ENCODE results near the gene JUNB. TPM values are rescaled to one million over a fixed set of nuclear protein-coding genes. Genes with fewer than 3 reads are reported as not detected.

The JUNB gene
- total and polyA plus RNA-seq, 2 experiments from 2014 or later, result 37.2 to 103 TPM

DNA sequence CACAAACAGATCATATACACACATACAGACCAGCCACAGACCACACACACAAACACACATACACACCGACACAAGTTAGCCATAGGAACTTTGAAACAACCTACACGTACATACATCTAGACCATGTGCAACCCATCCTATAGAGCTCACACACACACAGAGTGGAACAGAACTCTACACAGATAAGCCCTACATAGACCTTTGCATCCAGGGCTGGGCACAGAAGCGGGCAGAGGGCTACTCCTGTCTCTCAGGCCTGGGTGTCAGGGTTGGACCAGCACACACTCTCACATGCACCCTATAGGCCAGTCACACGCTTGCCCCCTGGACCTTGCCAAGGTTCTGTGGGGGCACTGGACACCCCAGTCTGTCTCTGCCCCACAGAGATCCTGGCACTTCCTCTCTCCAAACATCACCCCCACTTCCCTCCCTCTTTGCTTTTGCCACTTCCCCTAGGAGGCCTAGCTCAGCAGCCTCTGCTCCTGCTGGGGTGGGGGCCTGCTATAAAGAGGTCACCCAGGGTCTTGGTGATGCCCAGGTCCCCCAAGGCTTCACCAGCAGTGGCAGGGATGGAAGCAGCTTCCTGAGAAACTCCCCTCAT is 5.8 kb upstream of the JUNB start:
- no peaks in the 10 kb centered on the region for H3K9me3 ChIP-seq (ENCODE audit: low read depth)
- no peak for DNase-seq (ENCODE audit: low read depth in 1 of 2, low spot score in 1 of 2)
- no peaks in the 10 kb centered on the region for H3K27me3 ChIP-seq
- H3K36me3 ChIP-seq, result no peaks in the 10 kb centered on the region
- H3K27ac ChIP-seq, result peak overlapping the region; percentile 68
- TF ChIP-seq CTCF (IDR thresholded peaks at IDR 0.05; ENCODE audit: low read depth, low read length), result no peak
- H3K4me3 ChIP-seq, result no peak overlapping the region
- H3K4me1 ChIP-seq (ENCODE audit: low read depth), result peaks cover 38% of the 10 kb centered on the region

- Histone ChIP-seq H3K4me1 (ENCODE audit: low read depth) (peaks cover 38% of the 10 kb centered on the region), H3K36me3 (no peaks in the 10 kb centered on the region), H3K9me3 (ENCODE audit: low read depth) (no peaks in the 10 kb centered on the region), H3K27me3 (no peaks in the 10 kb centered on the region), H3K4me3 (no peak overlapping the region), H3K27ac (peak overlapping the region; percentile 68)
- TF ChIP-seq CTCF (IDR thresholded peaks at IDR 0.05; ENCODE audit: low read depth, low read length), result no peak
- DNase-seq (ENCODE audit: low read depth in 1 of 2, low spot score in 1 of 2), result no peak
These were observed 5.0 kb upstream of the JUNB start for GRCh38 chr19:12786141-12786870.

- Histone ChIP-seq H3K27me3 (no peaks in the 10 kb centered on the region), H3K36me3 (no peaks in the 10 kb centered on the region), H3K9me3 (ENCODE audit: low read depth) (no peaks in the 10 kb centered on the region), H3K4me3 (no peak overlapping the region), H3K27ac (no peak overlapping the region), H3K4me1 (ENCODE audit: low read depth) (peaks cover 38% of the 10 kb centered on the region)
- DNase-seq (ENCODE audit: low read depth in 1 of 2, low spot score in 1 of 2), result no peak
- no peak for TF ChIP-seq CTCF (IDR thresholded peaks at IDR 0.05; ENCODE audit: low read depth, low read length)
These were observed 4.3 kb upstream of the JUNB start for GRCh38 chr19:12786952-12787351.

DNA sequence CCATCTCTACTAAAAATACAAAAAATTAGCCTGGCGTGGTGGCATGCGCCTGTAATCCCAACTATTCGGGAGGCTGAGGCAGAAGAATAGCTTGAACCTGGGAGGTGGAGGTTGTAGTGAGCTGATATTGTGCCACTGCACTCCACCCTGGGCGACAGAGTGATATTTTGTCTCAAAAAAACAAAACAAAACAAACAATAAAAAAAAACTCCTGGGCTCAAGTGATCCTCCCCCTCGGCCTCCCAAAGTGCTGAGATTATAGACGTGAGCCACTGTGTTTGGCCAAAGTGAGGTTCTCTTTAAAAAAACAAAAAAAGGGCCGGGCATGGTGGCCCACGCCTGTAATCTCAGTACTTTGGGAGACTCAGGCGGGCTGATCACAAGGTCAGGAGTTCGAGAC is 3.8 kb upstream of the JUNB start:
- Histone ChIP-seq H3K9me3 (ENCODE audit: low read depth) (no peaks in the 10 kb centered on the region), H3K4me3 (no peak overlapping the region), H3K27ac (no peak overlapping the region), H3K4me1 (ENCODE audit: low read depth) (peaks cover 38% of the 10 kb centered on the region), H3K36me3 (no peaks in the 10 kb centered on the region), H3K27me3 (no peaks in the 10 kb centered on the region)
- DNase-seq (ENCODE audit: low read depth in 1 of 2, low spot score in 1 of 2), result no peak
- TF ChIP-seq CTCF (IDR thresholded peaks at IDR 0.05; ENCODE audit: low read depth, low read length), result no peak

GRCh38 chr19:12788042-12788681 is 3.1 kb upstream of the JUNB start:
- Histone ChIP-seq H3K27me3 (no peaks in the 10 kb centered on the region), H3K9me3 (ENCODE audit: low read depth) (no peaks in the 10 kb centered on the region), H3K36me3 (no peaks in the 10 kb centered on the region), H3K4me1 (ENCODE audit: low read depth) (peaks cover 34% of the 10 kb centered on the region), H3K4me3 (no peak overlapping the region), H3K27ac (peak overlapping the region; percentile 83)
- DNase-seq (ENCODE audit: low read depth in 1 of 2, low spot score in 1 of 2), result peak in 1 of 2 donors; percentile 25
- no peak for TF ChIP-seq CTCF (IDR thresholded peaks at IDR 0.05; ENCODE audit: low read depth, low read length)
